SIG-M5 treated with dmso at 0.1 percent for 504 hours (cell line): ENCODE results near the gene GLYATL1B.

ENCODE experiments used
- DNase-seq: peaks from one replicate; lab custom pipeline; 2025; ENCODE audit not compliant: unreplicated experiment; lab: John Stamatoyannopoulos, UW

Gene GLYATL1B

GRCh38 chr11:59144096-59144495 lies 58.0 kb downstream of the GLYATL1B start:
- DNase-seq: no peak
